GM19324 (cell line): ENCODE measurements around the gene MALT1.
A peak's percentile ranks its signal among the peaks of the same experiment; 100 is the strongest.
"Not testable (repeated sequence)": the region's sequence is repeated elsewhere in the genome, so short reads cannot be mapped to it uniquely, and the experiment has no call there.

Experiments used
- ATAC-seq: cut with Tn5 transposase; IDR thresholded peaks from one replicate; pipeline ENCODE4 v1.9.1; 2021; ENCODE audit warnings: mild to moderate bottlenecking, moderate library complexity; ENCODE audit not compliant: unreplicated experiment, low FRiP score

MALT1 gene

DNA sequence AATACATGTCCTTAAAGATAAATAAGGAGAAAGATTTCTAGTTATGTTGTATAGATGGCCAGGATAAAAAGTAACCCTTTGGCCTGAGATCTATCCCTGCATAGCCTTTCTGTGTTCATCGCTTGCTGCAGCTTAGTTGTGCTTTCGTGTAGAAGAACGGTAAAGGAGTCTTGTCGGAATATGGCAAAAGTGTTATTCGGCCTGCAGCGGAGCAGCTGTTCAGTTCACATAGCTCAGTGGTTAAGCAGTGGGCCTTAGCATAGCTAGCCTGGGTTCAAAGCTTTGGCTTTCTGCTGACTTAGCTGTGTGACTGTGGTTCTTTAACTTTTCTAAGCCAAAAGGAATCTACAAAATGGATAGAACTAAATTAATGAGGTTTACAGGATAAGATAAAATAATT lies 55.4 kb downstream of the MALT1 start:
- no peak for ATAC-seq

DNA sequence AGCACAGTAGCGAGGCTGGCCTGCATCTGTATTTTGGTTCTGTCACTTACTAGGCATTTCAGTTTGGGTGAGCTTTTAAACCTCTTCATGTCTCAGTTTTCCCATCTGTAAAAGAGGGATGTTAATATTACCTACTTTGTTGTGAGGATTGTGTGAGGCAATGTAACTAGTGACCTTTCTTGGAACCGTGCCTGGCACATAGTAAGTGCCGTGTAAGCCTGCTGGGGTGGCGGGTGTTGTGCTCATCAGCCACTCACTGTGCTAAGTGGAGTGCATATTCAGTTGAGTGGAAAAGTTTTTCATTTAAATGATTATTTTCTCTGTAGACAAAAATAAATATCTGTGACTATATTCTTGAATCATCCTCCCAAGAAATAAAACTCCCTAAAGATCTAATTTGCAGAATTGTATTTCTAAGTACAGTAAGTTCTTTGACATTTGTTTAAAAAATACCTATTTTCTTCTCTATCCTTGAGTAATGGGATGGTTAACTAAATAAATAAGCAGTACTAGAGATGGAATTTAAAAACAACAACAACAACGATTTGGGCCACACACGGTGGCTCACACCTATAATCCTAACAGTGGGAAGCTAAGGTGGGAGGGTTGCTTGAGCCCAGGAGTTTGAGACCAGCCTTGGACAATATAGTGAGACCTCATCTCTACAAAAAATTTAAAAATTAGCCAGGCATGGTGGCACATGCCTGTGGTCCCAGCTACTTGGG lies 56.7 kb downstream of the MALT1 start:
- ATAC-seq = no peak

GRCh38 chr18:58728719-58729118 lies 57.5 kb downstream of the MALT1 start:
- ATAC-seq = no peak

DNA sequence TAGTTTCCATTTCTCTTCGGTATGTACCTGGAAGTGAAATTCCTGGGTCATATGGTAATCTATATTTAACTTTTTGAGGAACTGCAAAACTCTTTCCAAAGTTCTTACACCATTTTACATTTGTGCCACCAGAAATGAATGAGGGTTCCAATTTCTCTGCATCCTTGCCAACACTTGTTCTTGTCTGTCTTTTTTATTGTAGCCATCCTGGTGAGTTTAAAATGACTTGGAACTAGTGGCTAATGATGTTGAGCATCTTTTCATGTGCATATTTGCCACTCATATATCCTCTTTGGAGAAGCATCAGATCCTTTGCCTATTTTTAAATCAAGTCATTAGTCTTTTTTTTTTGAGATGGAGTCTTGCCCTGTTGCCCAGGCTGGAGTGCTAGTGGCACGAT lies 59.4 kb downstream of the MALT1 start:
- no peak for ATAC-seq

- ATAC-seq = no peak
These were observed 61.2 kb downstream of the MALT1 start for GRCh38 chr18:58732471-58732870.

- ATAC-seq = no peak
These were observed 62.6 kb downstream of the MALT1 start for GRCh38 chr18:58733866-58734265.

DNA sequence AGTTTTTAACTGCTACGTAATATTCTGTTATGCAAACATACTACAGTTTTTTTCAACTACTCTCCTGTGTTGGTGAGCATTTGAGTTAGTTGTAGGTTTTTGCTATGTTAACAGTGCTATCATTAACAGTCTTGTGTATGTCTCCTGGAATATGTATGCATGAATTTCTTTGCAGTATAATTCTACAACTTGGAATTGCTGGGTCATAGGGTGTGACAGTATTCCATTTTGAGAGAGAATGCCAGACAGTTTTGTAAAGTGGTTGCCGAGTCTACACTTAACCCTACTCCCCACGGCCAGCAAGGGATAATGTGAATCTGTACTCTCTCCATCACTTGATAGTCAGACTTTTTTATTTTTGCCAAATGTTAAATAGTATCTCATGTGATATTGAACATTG lies 67.1 kb downstream of the MALT1 start:
- ATAC-seq = no peak

DNA sequence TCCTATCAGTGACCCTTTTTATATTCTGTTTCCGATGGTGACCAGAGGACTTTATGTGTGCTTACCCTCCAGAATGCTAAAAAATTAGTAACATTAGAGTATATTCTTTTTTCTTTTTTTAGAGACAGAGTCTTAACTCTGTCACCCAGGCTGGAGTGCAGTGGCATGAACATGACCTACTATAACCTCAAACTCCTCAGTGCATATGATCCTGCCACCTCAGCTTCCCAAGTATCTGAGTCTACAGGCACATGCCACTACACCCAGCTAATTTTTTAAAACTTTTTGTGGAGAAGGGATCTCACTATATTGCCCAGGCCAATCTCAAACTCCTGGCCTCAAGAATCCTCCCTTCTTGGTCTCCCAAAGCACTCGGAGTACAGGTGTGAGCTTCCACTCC lies 74.6 kb downstream of the MALT1 start:
- ATAC-seq = no peak

- no peak for ATAC-seq
These were observed 77.8 kb downstream of the MALT1 start for GRCh38 chr18:58748899-58749595.

GRCh38 chr18:58753976-58754375 lies 82.7 kb downstream of the MALT1 start:
- ATAC-seq = no peak

DNA sequence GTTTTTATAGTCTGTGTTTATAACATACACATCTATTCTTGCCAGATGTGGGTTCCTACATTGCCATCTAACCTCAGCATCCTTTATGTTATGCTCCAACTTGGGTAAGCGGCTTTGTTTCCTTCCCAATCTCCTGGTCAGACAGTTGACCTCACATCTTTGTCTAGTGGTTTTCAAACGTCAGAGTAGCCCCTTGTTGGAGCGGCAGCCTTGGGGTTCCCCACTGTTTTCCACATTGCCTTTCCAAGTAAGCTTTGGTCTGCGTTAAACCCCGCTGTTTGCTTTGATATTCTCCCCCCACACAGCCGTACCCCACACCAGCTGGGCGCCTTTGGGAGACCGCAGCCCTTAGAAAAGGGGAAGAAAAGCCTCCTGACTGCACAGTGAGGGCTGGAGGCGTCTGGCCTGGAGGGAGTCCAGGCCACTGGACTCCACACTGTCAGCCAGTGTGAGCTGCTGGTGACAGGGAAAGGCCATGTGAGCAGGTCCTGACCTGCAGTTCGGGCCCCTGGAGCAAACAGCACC lies 83.3 kb downstream of the MALT1 start:
- ATAC-seq = no peak

DNA sequence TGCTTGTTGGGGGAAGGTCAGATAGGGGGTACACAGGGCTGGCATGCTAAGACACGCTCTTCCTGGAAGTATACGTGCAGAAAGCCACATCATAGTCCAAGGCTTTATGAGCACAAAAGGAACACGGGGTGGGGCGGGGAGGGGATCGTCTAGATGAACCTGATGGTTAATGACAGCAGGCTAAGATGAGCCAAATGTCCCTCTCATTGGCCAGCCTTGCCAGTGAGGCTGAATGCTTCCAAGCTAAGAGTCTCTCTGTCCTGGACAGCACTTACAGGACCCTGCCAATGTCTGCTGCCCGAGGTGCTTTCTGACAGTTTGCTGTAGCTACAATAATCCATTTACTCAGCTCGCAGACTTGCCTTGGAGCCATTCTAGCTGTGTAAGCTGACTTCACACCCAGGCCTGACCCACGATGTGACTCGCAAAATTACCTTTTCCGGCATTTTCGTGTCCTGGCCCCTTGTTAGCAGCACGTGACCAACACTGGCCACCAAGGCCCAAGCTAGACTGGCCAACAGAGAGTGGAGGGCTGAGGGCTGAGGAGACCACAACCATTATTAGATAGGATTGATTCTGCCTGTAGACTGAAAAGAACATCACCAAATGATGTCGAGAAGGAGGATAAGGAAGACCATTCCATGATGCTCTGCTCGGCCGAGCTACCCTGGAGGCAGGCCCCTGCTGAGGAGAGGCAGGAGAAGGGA lies 84.2 kb downstream of the MALT1 start:
- ATAC-seq = no peak

DNA sequence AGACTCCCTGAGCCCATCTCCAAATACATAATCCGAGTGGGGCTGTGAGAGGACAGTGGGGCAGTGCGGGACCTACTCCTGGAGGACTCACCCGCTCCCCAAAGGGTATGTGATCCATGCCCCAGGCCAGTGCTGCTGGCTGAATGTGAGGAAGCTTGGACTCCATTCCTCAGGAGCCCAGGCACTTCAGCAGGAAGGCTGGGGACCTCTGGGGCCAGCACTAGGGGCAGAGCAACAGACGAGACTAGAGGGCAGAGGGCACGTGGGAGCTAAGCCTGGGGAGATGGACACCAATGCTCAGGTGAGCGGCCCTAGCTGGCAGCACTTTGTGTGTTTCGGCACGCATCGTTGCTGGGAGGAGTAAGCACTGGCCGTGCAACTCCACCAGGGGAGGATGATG lies 84.9 kb downstream of the MALT1 start:
- no peak for ATAC-seq

DNA sequence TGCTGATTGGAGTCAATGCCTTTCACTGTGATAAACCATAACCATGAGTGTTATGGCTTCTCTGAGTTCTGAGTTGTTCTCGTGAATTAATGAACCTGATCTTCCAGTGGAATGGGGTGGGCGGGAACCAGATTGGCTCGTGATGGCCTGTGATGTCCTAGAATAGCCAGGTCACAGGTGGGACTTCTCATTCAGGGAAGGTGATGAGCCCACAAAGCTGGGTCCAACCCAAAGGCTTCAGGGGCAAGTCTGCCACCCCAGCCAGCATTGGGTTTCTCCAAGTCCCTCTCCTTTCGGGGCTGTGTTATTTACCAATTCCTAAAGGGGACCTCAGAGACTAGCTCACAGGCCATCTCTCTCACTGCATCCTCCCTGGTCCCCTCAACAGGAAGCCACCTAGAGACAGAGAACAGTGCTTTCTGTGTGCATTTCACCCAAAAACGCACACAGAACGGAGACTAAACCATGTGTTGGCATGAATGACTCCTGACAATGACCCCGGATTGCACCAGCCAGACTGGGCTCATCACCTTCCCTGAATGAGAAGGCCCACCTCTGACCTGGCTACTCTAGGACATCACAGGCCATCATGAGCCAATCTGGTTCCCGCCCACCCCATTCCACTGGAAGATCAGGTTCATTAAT lies 85.5 kb downstream of the MALT1 start:
- ATAC-seq = no peak

DNA sequence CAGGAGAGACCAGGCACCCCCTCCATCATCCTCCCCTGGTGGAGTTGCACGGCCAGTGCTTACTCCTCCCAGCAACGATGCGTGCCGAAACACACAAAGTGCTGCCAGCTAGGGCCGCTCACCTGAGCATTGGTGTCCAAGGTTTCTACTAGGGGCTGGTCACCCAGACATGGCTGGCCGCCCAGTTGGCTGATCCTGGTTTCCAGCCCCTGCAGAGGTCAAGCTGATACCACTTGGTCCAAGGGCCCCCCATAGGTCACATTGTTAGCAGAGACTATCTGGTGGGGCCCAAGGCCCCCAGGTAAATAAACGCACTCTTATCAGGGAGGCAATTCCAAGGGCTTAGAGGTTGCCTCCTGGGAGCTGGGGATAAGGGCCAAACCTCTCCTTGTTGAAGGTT lies 86.1 kb downstream of the MALT1 start:
- not testable (repeated sequence) for ATAC-seq

- no peak for ATAC-seq
These were observed 86.8 kb downstream of the MALT1 start for GRCh38 chr18:58758046-58758445.

DNA sequence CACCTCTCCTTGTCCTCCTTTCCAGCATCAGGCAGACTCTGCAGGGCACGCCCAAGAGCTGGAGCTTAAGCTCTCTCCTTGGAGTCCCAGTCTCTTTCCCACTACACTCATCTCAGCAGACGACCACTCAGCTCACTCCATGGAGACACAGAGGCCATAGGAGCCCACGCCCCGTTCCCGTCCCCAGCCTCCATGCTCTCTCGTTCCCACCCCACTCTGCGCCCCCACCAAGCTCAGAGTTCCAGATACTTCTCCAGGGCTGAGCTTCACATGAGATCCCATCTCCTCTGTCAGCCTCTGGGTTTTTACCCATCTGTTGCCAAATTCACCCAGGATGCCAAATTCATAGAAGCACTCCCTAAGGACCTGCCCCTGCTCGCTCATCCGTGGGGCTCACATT lies 87.3 kb downstream of the MALT1 start:
- ATAC-seq = no peak

GRCh38 chr18:58761241-58761969 lies 90.1 kb downstream of the MALT1 start:
- peak; percentile 41 for ATAC-seq

GRCh38 chr18:58761970-58762780 lies 90.9 kb downstream of the MALT1 start:
- no peak for ATAC-seq
